Memory B cell (primary cell): ENCODE measurements around the gene SHOC1.
A peak's percentile ranks its signal among the peaks of the same experiment; 100 is the strongest.

ENCODE experiments used
- ATAC-seq: fragments of 150-1000 bp; cut with Tn5 transposase; 2 replicates; pipeline ENCODE4 v1.10.0; 2021; ENCODE audit warnings: low read depth, mild to moderate bottlenecking, moderate library complexity
- DNase-seq, 2 donors: peaks; one replicate each; pipeline ENCODE4 v3.0.0; 2022; ENCODE audit warnings: low spot score in 2 of 2
- H3K27ac Mint-ChIP-seq: one replicate; pipeline ENCODE4 v1.8.0; 2022; ENCODE audit warnings: mild to moderate bottlenecking, moderate library complexity, mixed read lengths
- H3K27me3 Mint-ChIP-seq: one replicate; pipeline ENCODE4 v1.8.0; 2022; ENCODE audit warnings: mixed read lengths
- H3K36me3 Mint-ChIP-seq: one replicate; pipeline ENCODE4 v1.8.0; 2022; ENCODE audit warnings: mild to moderate bottlenecking, mixed read lengths
- H3K4me1 Mint-ChIP-seq: one replicate; pipeline ENCODE4 v1.8.0; 2022; ENCODE audit warnings: mixed read lengths
- H3K4me3 Mint-ChIP-seq: one replicate; pipeline ENCODE4 v1.8.0; 2022; ENCODE audit warnings: mild to moderate bottlenecking, moderate library complexity, mixed read lengths
- H3K9me3 Mint-ChIP-seq: one replicate; pipeline ENCODE4 v1.8.0; 2022; ENCODE audit warnings: mixed read lengths

Gene SHOC1

DNA sequence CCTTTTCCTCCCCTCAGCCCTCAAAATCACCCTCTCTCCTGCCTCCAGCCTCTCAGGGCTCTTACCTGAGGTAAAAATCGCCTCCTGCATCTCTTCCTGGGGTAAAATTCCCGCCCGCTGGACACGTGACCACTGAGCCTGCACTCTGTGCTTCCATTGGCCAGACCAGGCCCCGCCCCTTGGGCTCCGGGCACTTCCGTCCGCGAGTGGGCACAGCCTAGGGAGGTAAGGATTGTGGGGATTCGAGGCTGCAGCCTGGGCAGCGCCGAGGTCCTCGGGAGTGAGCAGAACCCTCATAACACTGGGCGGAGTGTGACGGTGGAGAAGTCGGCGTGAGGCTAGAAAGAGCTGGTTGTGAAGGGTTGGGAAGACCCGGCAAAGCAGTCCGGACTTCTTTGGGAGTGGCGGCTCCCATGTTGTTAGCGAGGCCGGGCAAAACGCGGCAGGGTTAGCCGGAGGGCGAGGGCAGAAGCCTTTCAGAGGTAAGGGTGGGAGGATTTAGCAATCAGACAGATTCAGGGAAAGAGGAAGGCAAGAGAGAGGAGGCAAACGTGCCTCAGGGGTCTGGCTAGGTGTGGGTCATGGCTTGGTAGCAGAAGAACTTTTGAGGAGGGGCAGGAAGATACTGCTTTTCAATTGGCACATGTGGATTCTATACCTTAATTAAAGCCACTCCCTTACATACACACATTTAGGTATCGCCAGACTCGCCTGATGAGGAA lies at the start of gene SHOC1:
SHOC1 (minus strand) TSS at position 103 of the 722 bp plus-strand sequence. CDS start 3,519 bp downstream, outside the sequence.
- Mint-ChIP-seq H3K4me3 (no peak within 1 kb of the TSS), H3K36me3 (no peaks in the 10 kb centered on the region), H3K4me1 (no peaks in the 10 kb centered on the region), H3K9me3 (no peaks in the 10 kb centered on the region), H3K27me3 (no peaks in the 10 kb centered on the region), H3K27ac (no peak within 1 kb of the TSS)
- ATAC-seq: no peak
- DNase-seq: no peak

DNA sequence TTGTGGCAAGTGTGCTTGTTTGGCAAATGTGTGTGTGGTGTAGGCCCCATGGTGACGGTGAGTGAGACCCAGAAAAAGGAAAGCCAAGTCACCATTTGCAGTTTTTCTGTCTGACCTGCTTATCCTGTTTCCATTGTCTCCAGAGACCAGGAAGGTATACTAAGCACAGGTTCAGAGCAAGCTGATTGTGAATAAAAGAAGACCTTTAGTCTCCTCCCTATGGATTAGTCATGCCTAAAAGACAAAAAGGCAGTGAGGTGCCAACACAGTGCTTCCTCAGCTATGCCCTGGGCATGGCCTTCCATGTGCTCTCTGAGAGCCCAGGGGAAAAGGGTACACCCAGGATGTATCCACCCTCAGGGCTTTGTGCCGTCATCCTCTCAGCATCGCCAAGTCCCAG lies 49.2 kb upstream of the SHOC1 start:
- ATAC-seq (no peak), DNase-seq (no peak)
- Mint-ChIP-seq H3K27me3 (peaks cover 2% of the 10 kb centered on the region), H3K4me1 (peaks cover 3% of the 10 kb centered on the region), H3K4me3 (no peak overlapping the region), H3K36me3 (no peaks in the 10 kb centered on the region), H3K9me3 (no peaks in the 10 kb centered on the region), H3K27ac (no peak overlapping the region)

DNA sequence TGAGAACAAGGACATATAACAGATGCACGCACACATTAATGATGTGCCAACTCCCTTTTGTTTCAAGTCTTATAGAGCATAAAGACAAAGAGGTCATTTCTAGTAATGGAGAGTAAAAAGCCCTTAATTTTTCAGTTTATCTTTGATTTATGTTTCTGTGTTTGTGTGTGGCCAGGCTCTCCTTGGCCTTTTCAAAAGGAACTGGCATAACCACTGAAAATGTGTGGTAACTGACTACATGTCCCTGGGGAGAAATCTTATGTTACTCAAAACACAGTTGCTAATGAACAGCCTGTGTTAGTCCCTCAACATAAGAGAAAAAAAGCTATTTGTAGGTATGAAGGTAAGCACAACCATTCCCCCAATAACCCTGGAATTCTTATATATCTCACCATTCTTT lies 47.6 kb upstream of the SHOC1 start:
- Mint-ChIP-seq H3K36me3 (no peaks in the 10 kb centered on the region), H3K9me3 (no peaks in the 10 kb centered on the region), H3K27ac (no peak overlapping the region), H3K27me3 (peaks cover 2% of the 10 kb centered on the region), H3K4me3 (no peak overlapping the region), H3K4me1 (peaks cover 3% of the 10 kb centered on the region)
- no peak for DNase-seq
- no peak for ATAC-seq

DNA sequence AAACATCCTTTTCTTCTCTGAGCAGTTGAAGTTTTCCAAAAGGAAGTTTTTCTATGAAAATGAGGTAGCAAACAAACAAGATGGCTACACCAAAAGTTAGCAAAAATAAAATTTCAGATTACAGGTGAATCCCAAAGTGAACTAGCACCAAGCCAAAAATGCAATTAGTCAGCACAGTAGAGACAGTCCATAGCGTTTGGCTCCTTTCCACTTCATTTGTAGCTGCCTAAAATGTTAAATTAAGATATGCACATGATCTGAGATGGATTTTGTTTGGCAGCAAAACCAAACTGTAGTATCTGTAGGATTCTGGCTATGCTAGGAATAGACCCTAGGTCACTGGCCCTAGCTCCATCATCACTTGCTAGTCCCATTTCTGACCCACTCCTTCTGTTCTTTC lies 45.7 kb upstream of the SHOC1 start:
- no peak overlapping the region for H3K4me3 Mint-ChIP-seq
- H3K4me1 Mint-ChIP-seq: peaks cover 3% of the 10 kb centered on the region
- no peak for DNase-seq

DNA sequence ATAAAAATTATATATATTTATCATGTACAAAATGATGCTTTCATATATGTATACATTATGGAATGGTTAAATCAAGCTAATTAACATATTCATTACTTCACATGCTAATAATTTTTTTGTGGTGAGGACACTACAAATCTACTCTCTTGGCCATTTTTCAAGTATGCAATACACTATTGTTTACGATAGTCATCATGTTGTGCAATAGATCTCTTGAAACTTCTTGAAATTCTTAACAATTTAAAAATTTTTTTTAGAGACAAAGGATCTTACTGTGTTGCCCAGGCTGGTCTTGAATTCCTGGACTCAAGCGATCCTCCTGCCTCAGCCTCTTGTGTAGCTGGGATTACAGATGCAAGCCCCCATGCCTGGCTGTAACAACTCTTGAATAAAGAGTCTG lies 45.2 kb upstream of the SHOC1 start:
- H3K4me3 Mint-ChIP-seq: no peak overlapping the region

More for the DNA sequence above, 45.7 kb upstream of the SHOC1 start:
- no peaks in the 10 kb centered on the region for H3K9me3 Mint-ChIP-seq
- no peaks in the 10 kb centered on the region for H3K36me3 Mint-ChIP-seq
- H3K27me3 Mint-ChIP-seq: peaks cover 2% of the 10 kb centered on the region
- no peak overlapping the region for H3K27ac Mint-ChIP-seq
- no peak for ATAC-seq

DNA sequence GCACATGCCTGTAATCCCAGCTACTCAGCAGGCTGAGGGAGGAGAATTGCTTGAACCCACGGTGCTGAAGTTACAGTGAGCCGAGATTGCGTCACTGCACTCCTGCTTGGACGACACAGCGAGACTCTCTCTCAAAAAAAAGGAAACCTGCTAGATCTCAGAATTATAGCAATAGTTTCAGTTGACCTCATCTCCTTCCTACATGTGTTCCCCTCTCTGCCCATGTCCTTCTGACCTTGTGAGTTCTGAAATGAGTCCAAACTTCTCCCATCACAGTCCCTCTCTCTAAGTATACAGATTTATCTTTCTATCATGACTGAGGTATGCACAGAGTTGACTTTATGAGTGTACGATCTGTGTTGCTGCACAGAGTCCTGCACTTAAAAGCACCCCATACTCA lies 44.6 kb upstream of the SHOC1 start:
- ATAC-seq: no peak

More for the DNA sequence above, 45.2 kb upstream of the SHOC1 start:
- DNase-seq (no peak), ATAC-seq (no peak)
- Mint-ChIP-seq H3K36me3 (no peaks in the 10 kb centered on the region), H3K4me1 (peaks cover 3% of the 10 kb centered on the region), H3K9me3 (no peaks in the 10 kb centered on the region), H3K27me3 (peaks cover 2% of the 10 kb centered on the region), H3K27ac (no peak overlapping the region)

DNA sequence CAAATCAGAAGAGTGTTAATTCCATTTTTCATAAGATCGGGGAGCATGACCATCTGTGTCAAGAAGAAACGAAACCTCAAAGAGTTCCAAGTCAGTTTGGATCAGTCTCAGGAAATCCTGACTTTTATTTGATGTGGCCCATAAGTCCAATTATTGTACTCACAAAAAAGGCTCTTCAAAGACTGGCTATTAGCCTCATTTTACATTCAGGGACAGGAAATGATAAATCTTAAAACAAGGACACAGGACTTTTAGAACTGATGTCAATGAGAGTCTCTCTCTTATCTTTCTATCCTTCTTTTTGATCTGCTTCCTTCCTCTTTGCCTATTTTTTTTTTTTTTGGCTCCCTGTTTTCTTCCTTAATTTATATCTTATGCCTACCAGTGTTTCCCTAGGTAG lies 43.7 kb upstream of the SHOC1 start:
- H3K4me1 Mint-ChIP-seq: peaks cover 3% of the 10 kb centered on the region
- H3K9me3 Mint-ChIP-seq: no peaks in the 10 kb centered on the region
- no peak overlapping the region for H3K27ac Mint-ChIP-seq
- H3K36me3 Mint-ChIP-seq: no peaks in the 10 kb centered on the region
- DNase-seq (no peak), ATAC-seq (no peak)
- no peak overlapping the region for H3K4me3 Mint-ChIP-seq
- H3K27me3 Mint-ChIP-seq: peaks cover 2% of the 10 kb centered on the region

More for the DNA sequence above, 44.6 kb upstream of the SHOC1 start:
- Mint-ChIP-seq H3K9me3 (no peaks in the 10 kb centered on the region), H3K27me3 (peaks cover 2% of the 10 kb centered on the region), H3K27ac (no peak overlapping the region), H3K4me3 (no peak overlapping the region), H3K4me1 (peaks cover 3% of the 10 kb centered on the region), H3K36me3 (no peaks in the 10 kb centered on the region)
- DNase-seq: no peak

DNA sequence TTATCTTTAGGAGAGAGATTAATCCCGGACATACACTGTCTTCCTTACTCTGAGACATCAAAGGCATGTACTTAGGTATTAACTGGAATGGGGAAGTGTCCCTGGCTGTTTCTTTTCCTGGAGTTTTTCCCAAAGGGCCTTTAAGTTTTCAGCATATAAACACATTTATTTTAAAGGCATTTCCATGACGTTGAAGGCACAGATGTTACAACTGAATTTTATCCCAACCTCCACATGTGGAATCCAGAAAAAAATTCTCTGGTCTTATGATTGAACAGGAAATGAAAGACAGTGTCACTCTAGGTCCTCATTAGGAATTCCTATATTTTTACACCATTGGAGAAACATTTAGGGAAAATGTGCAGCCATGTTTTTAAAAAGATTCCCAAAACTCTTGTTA lies 41.6 kb upstream of the SHOC1 start:
- Mint-ChIP-seq H3K4me3 (no peak overlapping the region), H3K27ac (no peak overlapping the region), H3K9me3 (no peaks in the 10 kb centered on the region), H3K4me1 (peaks cover 3% of the 10 kb centered on the region), H3K36me3 (no peaks in the 10 kb centered on the region), H3K27me3 (peaks cover 2% of the 10 kb centered on the region)
- DNase-seq: no peak
- no peak for ATAC-seq

DNA sequence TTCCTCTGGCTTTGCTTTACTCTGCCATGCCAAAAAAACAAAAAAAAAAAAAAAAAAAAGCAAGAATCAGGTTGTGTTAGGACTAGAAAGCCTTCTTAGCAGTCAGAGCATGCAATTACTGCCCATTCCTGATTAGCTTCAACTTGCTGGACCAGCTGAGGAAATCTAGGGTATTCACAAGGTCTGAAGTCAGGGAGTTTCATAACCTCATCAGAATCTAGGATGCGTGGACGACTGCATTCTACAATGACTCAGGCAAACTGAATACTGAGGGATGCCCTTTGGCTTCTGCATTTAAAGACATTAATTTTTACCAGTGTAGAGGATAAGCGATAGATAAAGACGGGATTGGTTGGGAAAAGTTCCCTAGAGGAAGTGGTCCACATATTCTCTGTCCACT lies 39.2 kb upstream of the SHOC1 start:
- H3K27me3 Mint-ChIP-seq: no peaks in the 10 kb centered on the region
- H3K4me3 Mint-ChIP-seq: no peak overlapping the region
- ATAC-seq (no peak), DNase-seq (no peak)
- H3K36me3 Mint-ChIP-seq: no peaks in the 10 kb centered on the region
- no peak overlapping the region for H3K27ac Mint-ChIP-seq
- H3K4me1 Mint-ChIP-seq: peaks cover 3% of the 10 kb centered on the region
- H3K9me3 Mint-ChIP-seq: no peaks in the 10 kb centered on the region

DNA sequence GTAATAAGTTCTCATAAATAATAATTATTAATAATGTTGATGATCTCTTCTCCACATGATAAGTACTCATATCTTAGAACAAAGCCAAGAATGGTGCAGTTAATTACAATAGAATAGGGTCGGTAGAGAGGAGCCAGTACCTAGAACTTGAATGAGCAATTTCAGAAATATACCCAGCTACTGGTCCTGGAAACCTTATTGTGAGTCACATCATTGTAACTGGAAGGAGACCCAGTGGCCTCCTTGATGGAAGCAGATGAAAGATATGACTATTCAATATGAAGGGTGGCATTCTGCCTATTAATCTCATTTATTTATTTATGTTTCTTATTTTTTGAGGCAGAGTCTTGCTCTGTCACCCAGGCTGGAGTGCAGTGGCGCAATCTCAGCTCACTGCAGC lies 37.7 kb upstream of the SHOC1 start:
- H3K27me3 Mint-ChIP-seq: no peaks in the 10 kb centered on the region
- no peaks in the 10 kb centered on the region for H3K9me3 Mint-ChIP-seq
- H3K27ac Mint-ChIP-seq: no peak overlapping the region
- no peak for DNase-seq
- no peak for ATAC-seq
- H3K4me1 Mint-ChIP-seq: peaks cover 3% of the 10 kb centered on the region
- no peak overlapping the region for H3K4me3 Mint-ChIP-seq
- H3K36me3 Mint-ChIP-seq: no peaks in the 10 kb centered on the region

DNA sequence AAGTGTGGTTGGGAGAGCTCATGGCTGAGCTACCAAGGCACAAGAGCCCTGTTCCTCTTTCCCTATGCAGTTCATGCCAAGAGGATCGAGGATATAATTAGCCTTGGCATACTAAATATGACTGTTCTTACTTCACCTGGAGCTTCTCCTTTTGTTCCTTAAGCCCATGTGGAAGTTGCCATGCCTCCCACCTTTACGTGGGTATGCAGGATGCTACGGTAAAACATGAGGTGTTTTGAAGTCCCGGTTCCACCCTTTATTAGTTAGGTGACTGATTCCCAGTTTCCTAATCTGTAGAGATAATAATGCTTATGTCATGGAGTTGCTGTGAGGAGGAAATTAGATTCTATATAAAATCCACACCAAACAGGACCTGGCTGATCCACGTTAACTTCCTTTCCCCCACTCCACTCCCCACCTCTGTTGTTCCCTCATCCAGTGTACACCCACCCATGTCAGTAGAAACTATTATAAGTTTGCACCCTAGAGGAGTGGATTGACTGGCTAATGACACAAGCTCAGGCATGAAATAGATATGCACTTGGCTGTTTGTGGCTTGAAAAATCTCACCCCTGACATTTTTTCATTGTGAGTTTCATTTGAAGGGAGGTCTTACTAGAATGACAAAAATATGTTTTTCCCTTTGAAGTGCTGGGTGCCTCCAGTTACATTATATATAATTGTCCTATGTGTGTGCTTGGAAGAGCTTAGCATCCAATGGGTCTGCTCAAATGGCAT lies 36.8 kb upstream of the SHOC1 start:
- H3K9me3 Mint-ChIP-seq: no peaks in the 10 kb centered on the region
- DNase-seq (no peak), ATAC-seq (no peak)
- H3K4me1 Mint-ChIP-seq: peaks cover 3% of the 10 kb centered on the region
- no peaks in the 10 kb centered on the region for H3K36me3 Mint-ChIP-seq
- no peak overlapping the region for H3K27ac Mint-ChIP-seq
- no peaks in the 10 kb centered on the region for H3K27me3 Mint-ChIP-seq
- H3K4me3 Mint-ChIP-seq: no peak overlapping the region

DNA sequence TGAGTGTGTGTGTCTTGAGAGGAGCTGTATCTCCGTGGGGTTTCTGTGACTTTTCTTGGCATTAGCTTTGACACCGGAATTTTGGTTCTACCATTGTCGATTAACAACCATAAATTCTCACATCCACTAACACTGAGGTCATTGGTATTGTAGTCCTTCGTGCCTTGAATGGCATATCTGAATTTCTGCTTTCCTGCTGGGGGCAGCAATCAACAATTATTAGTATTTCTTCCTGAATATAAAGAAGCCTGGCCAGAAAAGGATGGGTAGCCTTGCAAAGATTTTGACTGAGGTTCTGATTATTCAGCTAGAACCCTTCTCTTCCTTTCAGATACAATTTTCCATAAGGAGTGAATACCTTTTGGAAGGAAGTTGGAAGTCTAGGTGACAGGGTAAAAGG lies 33.5 kb upstream of the SHOC1 start:
- no peaks in the 10 kb centered on the region for H3K36me3 Mint-ChIP-seq
- ATAC-seq (peak; percentile 38), DNase-seq (peak in 1 of 2 donors; percentile 9)
- H3K4me3 Mint-ChIP-seq: no peak overlapping the region
- no peak overlapping the region for H3K27ac Mint-ChIP-seq
- H3K9me3 Mint-ChIP-seq: no peaks in the 10 kb centered on the region
- H3K4me1 Mint-ChIP-seq: peaks cover 3% of the 10 kb centered on the region
- no peaks in the 10 kb centered on the region for H3K27me3 Mint-ChIP-seq

DNA sequence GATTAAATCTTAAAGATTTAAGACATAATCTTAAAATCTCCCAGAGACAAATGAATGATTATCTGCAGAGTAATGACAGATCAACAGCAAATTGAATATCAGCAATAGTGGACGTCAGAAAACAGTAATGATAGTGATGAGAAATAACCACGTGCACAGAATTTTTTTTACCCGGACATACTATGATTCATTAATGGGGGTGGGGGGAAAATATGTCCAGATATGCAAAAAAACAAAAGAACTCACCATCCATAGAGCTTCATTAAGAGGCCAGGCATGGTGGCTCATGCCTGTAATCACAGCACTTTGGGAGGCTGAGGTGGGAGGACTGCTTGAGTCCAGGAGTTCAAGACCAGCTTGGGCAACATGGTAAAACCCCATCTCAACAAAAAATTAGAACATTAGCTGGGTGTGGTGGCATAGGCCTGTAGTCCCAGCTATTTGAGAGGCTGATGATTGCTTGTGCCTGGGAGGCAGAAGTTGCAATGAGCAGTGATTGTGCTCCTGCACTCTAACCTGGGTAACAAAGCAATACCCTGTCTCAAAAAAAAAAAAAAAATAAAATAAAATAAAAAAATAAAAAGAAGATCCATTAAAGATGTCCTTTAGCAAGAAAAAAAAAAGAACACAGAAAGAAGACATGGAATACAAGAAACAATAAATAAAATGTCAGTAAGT lies 30.9 kb upstream of the SHOC1 start:
- Mint-ChIP-seq H3K4me1 (peaks cover 3% of the 10 kb centered on the region), H3K4me3 (no peak overlapping the region), H3K27ac (no peak overlapping the region), H3K9me3 (no peaks in the 10 kb centered on the region), H3K27me3 (no peaks in the 10 kb centered on the region), H3K36me3 (no peaks in the 10 kb centered on the region)
- no peak for DNase-seq
- no peak for ATAC-seq

DNA sequence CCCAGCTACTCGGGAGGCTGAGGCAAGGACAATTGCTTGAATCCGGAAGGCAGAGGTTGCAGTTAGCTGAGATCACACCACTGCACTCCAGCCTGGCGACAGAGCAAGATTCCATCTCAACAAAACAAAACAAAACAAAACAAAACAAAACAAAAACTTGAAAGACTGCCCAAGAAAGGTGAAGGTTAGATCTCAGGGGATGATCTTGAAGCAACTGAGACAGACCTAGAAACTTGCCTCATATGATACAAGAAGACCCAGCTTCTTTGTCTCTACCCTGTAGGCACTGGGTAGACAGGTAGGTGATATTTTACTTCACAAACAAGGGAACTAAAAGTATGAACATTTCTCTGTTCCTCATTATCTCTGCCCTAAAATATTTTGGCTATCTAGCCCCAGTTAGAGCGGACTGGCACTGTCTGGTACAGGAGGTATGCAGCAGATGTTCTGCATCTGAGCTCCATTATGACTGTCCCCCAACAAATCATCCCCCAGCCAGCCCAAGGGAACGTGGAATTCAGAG lies 26.3 kb upstream of the SHOC1 start:
- ATAC-seq (peak; percentile 22), DNase-seq (no peak)
- no peak overlapping the region for H3K4me3 Mint-ChIP-seq
- no peaks in the 10 kb centered on the region for H3K9me3 Mint-ChIP-seq
- H3K36me3 Mint-ChIP-seq: no peaks in the 10 kb centered on the region
- H3K4me1 Mint-ChIP-seq: no peaks in the 10 kb centered on the region
- H3K27me3 Mint-ChIP-seq: no peaks in the 10 kb centered on the region
- H3K27ac Mint-ChIP-seq: no peak overlapping the region
